Measurements from ENCODE around the gene ZNF532.
A peak's percentile ranks its signal among the peaks of the same experiment; 100 is the strongest.

Gene ZNF532

GRCh38 chr18:58901143-58901542 is 36.5 kb downstream of the ZNF532 start:
- Histone ChIP-seq H2BK120ac (ENCODE audit: low read depth, low read length) (no peak overlapping the region), H3K79me1 (ENCODE audit: low read depth, low read length) (peaks cover 13% of the 10 kb centered on the region), H2BK5ac (ENCODE audit: low read length) (no peak overlapping the region), H3K14ac (ENCODE audit: low read length) (no peak overlapping the region), H4K91ac (ENCODE audit: low read depth, low read length, poor library complexity) (no peak overlapping the region), H4K8ac (ENCODE audit: low read depth, low read length) (no peak overlapping the region), H2AFZ (ENCODE audit: low read length) (no peak overlapping the region), H3K27me3 (ENCODE audit: control insufficient read depth in 3 of 3, insufficient read depth in 3 of 3, low read depth in 1 of 3, low read length in 3 of 3) (no peaks in the 10 kb centered on the region), H3K36me3 (replicated peaks in 1 of 2; ENCODE audit: control insufficient read depth in 2 of 2, insufficient read depth in 2 of 2, low read length in 2 of 2) (peaks cover 12 to 90% of the 10 kb centered on the region in 2 donors), H3K4me3 (ENCODE audit: low read length in 2 of 2) (no peak overlapping the region), H3K9me3 (replicated peaks in 1 of 2; ENCODE audit: control insufficient read depth in 2 of 2, insufficient read depth in 1 of 2, low read depth in 1 of 2, low read length in 2 of 2) (peaks cover 0 to 5% of the 10 kb centered on the region in 2 donors), H3K18ac (ENCODE audit: low read length) (no peak overlapping the region), H2BK15ac (ENCODE audit: low read length) (no peak overlapping the region), H3K23ac (ENCODE audit: low read depth, low read length, poor library complexity) (no peak overlapping the region), H3K4me2 (ENCODE audit: insufficient read depth, low read length, poor library complexity, severe bottlenecking) (no peak overlapping the region), H3K9ac (ENCODE audit: low read depth, low read length, poor library complexity) (no peak overlapping the region), H2AK5ac (ENCODE audit: low read depth, low read length) (no peak overlapping the region), H3K4ac (ENCODE audit: low read length) (no peak overlapping the region), H3K27ac (replicated peaks; ENCODE audit: low read length) (no peak overlapping the region), H3K4me1 (ENCODE audit: control insufficient read depth in 2 of 2, insufficient read depth in 1 of 2, low read depth in 1 of 2, low read length in 2 of 2) (peaks cover 0 to 5% of the 10 kb centered on the region in 2 donors), H2BK12ac (ENCODE audit: low read length) (no peak overlapping the region)
- no peak for DNase-seq (ENCODE audit: low spot score)
- no CpG with 5 or more reads among the region's 11 CpGs for WGBS, 2 donors (ENCODE audit: extremely low coverage in 2 of 2, insufficient read length in 2 of 2, insufficient replicate concordance in 1 of 2)

GRCh38 chr18:58901783-58902182 is 37.1 kb downstream of the ZNF532 start:
- Histone ChIP-seq H3K27me3 (ENCODE audit: control insufficient read depth in 3 of 3, insufficient read depth in 3 of 3, low read depth in 1 of 3, low read length in 3 of 3) (no peaks in the 10 kb centered on the region), H3K36me3 (replicated peaks in 1 of 2; ENCODE audit: control insufficient read depth in 2 of 2, insufficient read depth in 2 of 2, low read length in 2 of 2) (peaks cover 13 to 97% of the 10 kb centered on the region in 2 donors), H3K14ac (ENCODE audit: low read length) (no peak overlapping the region), H3K18ac (ENCODE audit: low read length) (peak overlapping the region; percentile 8), H2BK120ac (ENCODE audit: low read depth, low read length) (no peak overlapping the region), H3K4me1 (ENCODE audit: control insufficient read depth in 2 of 2, insufficient read depth in 1 of 2, low read depth in 1 of 2, low read length in 2 of 2) (peaks cover 0 to 4% of the 10 kb centered on the region in 2 donors), H3K4me2 (ENCODE audit: insufficient read depth, low read length, poor library complexity, severe bottlenecking) (no peak overlapping the region), H3K4me3 (ENCODE audit: low read length in 2 of 2) (no peak overlapping the region), H3K23ac (ENCODE audit: low read depth, low read length, poor library complexity) (no peak overlapping the region), H2BK15ac (ENCODE audit: low read length) (no peak overlapping the region), H3K79me1 (ENCODE audit: low read depth, low read length) (peaks cover 15% of the 10 kb centered on the region), H2AK5ac (ENCODE audit: low read depth, low read length) (no peak overlapping the region), H3K4ac (ENCODE audit: low read length) (no peak overlapping the region), H3K9me3 (replicated peaks in 1 of 2; ENCODE audit: control insufficient read depth in 2 of 2, insufficient read depth in 1 of 2, low read depth in 1 of 2, low read length in 2 of 2) (peaks cover 0 to 5% of the 10 kb centered on the region in 2 donors), H2AFZ (ENCODE audit: low read length) (no peak overlapping the region), H2BK12ac (ENCODE audit: low read length) (no peak overlapping the region), H2BK5ac (ENCODE audit: low read length) (no peak overlapping the region), H4K8ac (ENCODE audit: low read depth, low read length) (peak overlapping the region; percentile 70), H3K27ac (replicated peaks; ENCODE audit: low read length) (no peak overlapping the region), H4K91ac (ENCODE audit: low read depth, low read length, poor library complexity) (no peak overlapping the region), H3K9ac (ENCODE audit: low read depth, low read length, poor library complexity) (no peak overlapping the region)
- no peak for DNase-seq (ENCODE audit: low spot score)
- WGBS, 2 donors (ENCODE audit: extremely low coverage in 2 of 2, insufficient read length in 2 of 2, insufficient replicate concordance in 1 of 2), result no CpG with 5 or more reads among the region's 7 CpGs

- Histone ChIP-seq H3K79me1 (ENCODE audit: low read depth, low read length) (peaks cover 15% of the 10 kb centered on the region), H2BK12ac (ENCODE audit: low read length) (no peak overlapping the region), H4K8ac (ENCODE audit: low read depth, low read length) (no peak overlapping the region), H2BK120ac (ENCODE audit: low read depth, low read length) (no peak overlapping the region), H3K4ac (ENCODE audit: low read length) (no peak overlapping the region), H3K4me1 (ENCODE audit: control insufficient read depth in 2 of 2, insufficient read depth in 1 of 2, low read depth in 1 of 2, low read length in 2 of 2) (peaks cover 0 to 8% of the 10 kb centered on the region in 2 donors), H2BK5ac (ENCODE audit: low read length) (no peak overlapping the region), H3K18ac (ENCODE audit: low read length) (no peak overlapping the region), H3K23ac (ENCODE audit: low read depth, low read length, poor library complexity) (no peak overlapping the region), H3K27ac (replicated peaks; ENCODE audit: low read length) (no peak overlapping the region), H3K14ac (ENCODE audit: low read length) (no peak overlapping the region), H2AFZ (ENCODE audit: low read length) (no peak overlapping the region), H3K36me3 (replicated peaks in 1 of 2; ENCODE audit: control insufficient read depth in 2 of 2, insufficient read depth in 2 of 2, low read length in 2 of 2) (peaks cover 13 to 96% of the 10 kb centered on the region in 2 donors), H3K9me3 (replicated peaks in 1 of 2; ENCODE audit: control insufficient read depth in 2 of 2, insufficient read depth in 1 of 2, low read depth in 1 of 2, low read length in 2 of 2) (peaks cover 0 to 5% of the 10 kb centered on the region in 2 donors), H3K27me3 (ENCODE audit: control insufficient read depth in 3 of 3, insufficient read depth in 3 of 3, low read depth in 1 of 3, low read length in 3 of 3) (no peaks in the 10 kb centered on the region), H2AK5ac (ENCODE audit: low read depth, low read length) (no peak overlapping the region), H3K4me3 (ENCODE audit: low read length in 2 of 2) (no peak overlapping the region), H3K4me2 (ENCODE audit: insufficient read depth, low read length, poor library complexity, severe bottlenecking) (no peak overlapping the region), H3K9ac (ENCODE audit: low read depth, low read length, poor library complexity) (no peak overlapping the region), H4K91ac (ENCODE audit: low read depth, low read length, poor library complexity) (no peak overlapping the region), H2BK15ac (ENCODE audit: low read length) (no peak overlapping the region)
- no peak for DNase-seq (ENCODE audit: low spot score)
- WGBS, 2 donors (ENCODE audit: extremely low coverage in 2 of 2, insufficient read length in 2 of 2, insufficient replicate concordance in 1 of 2), result no CpG with 5 or more reads among the region's 5 CpGs
Observed at GRCh38 chr18:58902961-58903360, 38.3 kb downstream of the ZNF532 start.

- H3K27me3 ChIP-seq (ENCODE audit: control insufficient read depth in 3 of 3, insufficient read depth in 3 of 3, low read depth in 1 of 3, low read length in 3 of 3), result no peaks in the 10 kb centered on the region
- no peak overlapping the region for H4K91ac ChIP-seq (ENCODE audit: low read depth, low read length, poor library complexity)
- no peak overlapping the region for H3K14ac ChIP-seq (ENCODE audit: low read length)
- H3K9me3 ChIP-seq (replicated peaks in 1 of 2; ENCODE audit: control insufficient read depth in 2 of 2, insufficient read depth in 1 of 2, low read depth in 1 of 2, low read length in 2 of 2), result peaks cover 0 to 5% of the 10 kb centered on the region in 2 donors
- no peak overlapping the region for H2BK15ac ChIP-seq (ENCODE audit: low read length)
- peaks cover 13 to 96% of the 10 kb centered on the region in 2 donors for H3K36me3 ChIP-seq (replicated peaks in 1 of 2; ENCODE audit: control insufficient read depth in 2 of 2, insufficient read depth in 2 of 2, low read length in 2 of 2)
- no peak overlapping the region for H2BK120ac ChIP-seq (ENCODE audit: low read depth, low read length)
- peaks cover 0 to 8% of the 10 kb centered on the region in 2 donors for H3K4me1 ChIP-seq (ENCODE audit: control insufficient read depth in 2 of 2, insufficient read depth in 1 of 2, low read depth in 1 of 2, low read length in 2 of 2)
- H3K4me2 ChIP-seq (ENCODE audit: insufficient read depth, low read length, poor library complexity, severe bottlenecking), result no peak overlapping the region
- no peak overlapping the region for H3K4me3 ChIP-seq (ENCODE audit: low read length in 2 of 2)
- H3K23ac ChIP-seq (ENCODE audit: low read depth, low read length, poor library complexity), result no peak overlapping the region
- H3K9ac ChIP-seq (ENCODE audit: low read depth, low read length, poor library complexity), result no peak overlapping the region
- H4K8ac ChIP-seq (ENCODE audit: low read depth, low read length), result no peak overlapping the region
- H2AK5ac ChIP-seq (ENCODE audit: low read depth, low read length), result no peak overlapping the region
- no peak for DNase-seq (ENCODE audit: low spot score)
- 100% methylated on average over 1 of the region's 7 CpGs for WGBS, 2 donors (ENCODE audit: extremely low coverage in 2 of 2, insufficient read length in 2 of 2, insufficient replicate concordance in 1 of 2)
- peaks cover 15% of the 10 kb centered on the region for H3K79me1 ChIP-seq (ENCODE audit: low read depth, low read length)
- no peak overlapping the region for H3K18ac ChIP-seq (ENCODE audit: low read length)
- H3K27ac ChIP-seq (replicated peaks; ENCODE audit: low read length), result no peak overlapping the region
- H2BK5ac ChIP-seq (ENCODE audit: low read length), result no peak overlapping the region
- H3K4ac ChIP-seq (ENCODE audit: low read length), result no peak overlapping the region
- H2AFZ ChIP-seq (ENCODE audit: low read length), result no peak overlapping the region
- H2BK12ac ChIP-seq (ENCODE audit: low read length), result no peak overlapping the region
Observed at GRCh38 chr18:58903533-58903932, 38.9 kb downstream of the ZNF532 start.
